KMS-11 (cell line): ENCODE data around the gene WFIKKN2.

ENCODE experiments used
- H2AFZ ChIP-seq: fragments of 200-600 bp; sonication (generic); 2 replicates; pipeline ENCODE4 v1.6.1; 2016; ENCODE audit warnings: antibody characterized with exemption, mixed run types, low read depth
- H3K27ac ChIP-seq: fragments of 200-600 bp; sonication (generic); 2 replicates; pipeline ENCODE4 v1.6.1; 2016; ENCODE audit warnings: mild to moderate bottlenecking, mixed run types
- H3K27me3 ChIP-seq: fragments of 200-600 bp; sonication (generic); 2 replicates; pipeline ENCODE4 v1.6.1; 2017; ENCODE audit warnings: mild to moderate bottlenecking, low read depth, mixed run types, moderate library complexity; ENCODE audit not compliant: insufficient read depth
- H3K36me3 ChIP-seq: fragments of 200-600 bp; sonication (generic); 2 replicates; pipeline ENCODE4 v1.6.1; 2017; ENCODE audit warnings: mild to moderate bottlenecking, mixed run types; ENCODE audit not compliant: insufficient read depth
- H3K4me1 ChIP-seq: fragments of 200-600 bp; sonication (generic); 2 replicates; pipeline ENCODE4 v1.6.1; 2016; ENCODE audit warnings: mild to moderate bottlenecking, low read depth, mixed run types; ENCODE audit not compliant: poor library complexity, severe bottlenecking
- H3K4me2 ChIP-seq: fragments of 200-600 bp; sonication (generic); 2 replicates; pipeline ENCODE4 v1.7.0; 2016; ENCODE audit warnings: mild to moderate bottlenecking, mixed run types
- H3K4me3 ChIP-seq: fragments of 200-600 bp; sonication (generic); IDR thresholded peaks from 2 replicates; pipeline ENCODE4 v1.6.1; 2017; ENCODE audit warnings: low read depth, low read length, mixed read lengths; ENCODE audit not compliant: insufficient read depth
- H3K79me2 ChIP-seq: fragments of 200-600 bp; sonication (generic); 2 replicates; pipeline ENCODE4 v1.6.1; 2016; ENCODE audit warnings: low read depth, mixed run types; ENCODE audit not compliant: insufficient read depth
- H3K9ac ChIP-seq: fragments of 200-600 bp; sonication (generic); 2 replicates; pipeline ENCODE4 v1.6.1; 2016; ENCODE audit warnings: mild to moderate bottlenecking, mixed run types
- H4K20me1 ChIP-seq: fragments of 200-600 bp; sonication (generic); 2 replicates; pipeline ENCODE4 v1.6.1; 2016; ENCODE audit warnings: mild to moderate bottlenecking, mixed run types; ENCODE audit not compliant: insufficient read depth
- CTCF ChIP-seq: fragments of 200-600 bp; sonication (generic); conservative IDR thresholded peaks from 2 replicates; pipeline ENCODE4 v1.6.1; 2017; ENCODE audit warnings: low read depth, mild to moderate bottlenecking, antibody characterized with exemption, low read length, moderate library complexity, mixed read lengths

The WFIKKN2 gene

GRCh38 chr17:50830352-50830751, 5.0 kb upstream of the WFIKKN2 start:
- no peaks in the 10 kb centered on the region for H4K20me1 ChIP-seq
- no peaks in the 10 kb centered on the region for H3K27me3 ChIP-seq
- H3K4me3 ChIP-seq, result no peak overlapping the region
- no peak for TF ChIP-seq CTCF
- H3K9ac ChIP-seq, result no peak overlapping the region
- H3K4me2 ChIP-seq, result no peak overlapping the region
- no peak overlapping the region for H2AFZ ChIP-seq
- H3K79me2 ChIP-seq, result no peaks in the 10 kb centered on the region
- no peak overlapping the region for H3K27ac ChIP-seq
- H3K36me3 ChIP-seq, result no peaks in the 10 kb centered on the region
- H3K4me1 ChIP-seq, result peaks cover 30% of the 10 kb centered on the region

- Histone ChIP-seq H3K27ac (no peak overlapping the region), H3K4me3 (no peak overlapping the region), H3K36me3 (no peaks in the 10 kb centered on the region), H3K79me2 (no peaks in the 10 kb centered on the region), H2AFZ (no peak overlapping the region), H3K4me1 (peaks cover 30% of the 10 kb centered on the region), H3K9ac (no peak overlapping the region), H3K27me3 (no peaks in the 10 kb centered on the region), H3K4me2 (no peak overlapping the region), H4K20me1 (no peaks in the 10 kb centered on the region)
- TF ChIP-seq CTCF, result no peak
Observed at GRCh38 chr17:50830994-50831393, 4.4 kb upstream of the WFIKKN2 start.

- Histone ChIP-seq H3K27me3 (no peaks in the 10 kb centered on the region), H3K4me3 (no peak overlapping the region), H3K36me3 (no peaks in the 10 kb centered on the region), H3K4me1 (peaks cover 30% of the 10 kb centered on the region), H3K27ac (no peak overlapping the region), H4K20me1 (no peaks in the 10 kb centered on the region), H2AFZ (no peak overlapping the region), H3K79me2 (no peaks in the 10 kb centered on the region), H3K9ac (no peak overlapping the region), H3K4me2 (no peak overlapping the region)
- TF ChIP-seq CTCF, result no peak
Observed at GRCh38 chr17:50831471-50831928, 3.9 kb upstream of the WFIKKN2 start.

GRCh38 chr17:50832267-50832863, 3.0 kb upstream of the WFIKKN2 start:
- Histone ChIP-seq H3K9ac (no peak overlapping the region), H3K27ac (no peak overlapping the region), H4K20me1 (no peaks in the 10 kb centered on the region), H3K27me3 (no peaks in the 10 kb centered on the region), H3K4me2 (no peak overlapping the region), H2AFZ (no peak overlapping the region), H3K4me3 (no peak overlapping the region), H3K79me2 (no peaks in the 10 kb centered on the region), H3K36me3 (no peaks in the 10 kb centered on the region), H3K4me1 (peaks cover 29% of the 10 kb centered on the region)
- TF ChIP-seq CTCF, result no peak
